ENCODE measurements around the gene MBD3L2.
"Not testable (repeated sequence)": the region's sequence is repeated elsewhere in the genome, so short reads cannot be mapped to it uniquely, and the experiment has no call there.

The MBD3L2 gene

GRCh38 chr19:7049021-7049420, at the start of gene MBD3L2:
TSS of gene MBD3L2 (plus strand) at chr19:7049321. CDS start at chr19:7049374, 53 bp downstream.
- H3K27me3 ChIP-seq (ENCODE audit: low read length); H3K9ac ChIP-seq (ENCODE audit: low read length); H3F3A ChIP-seq (ENCODE audit: insufficient read depth); H3K79me2 ChIP-seq (ENCODE audit: insufficient read depth, low read length); H2AFZ ChIP-seq (ENCODE audit: low read depth, low read length, severe bottlenecking); H3K36me3 ChIP-seq (ENCODE audit: low read length); H3K4me2 ChIP-seq (ENCODE audit: low read depth, low read length, poor library complexity, severe bottlenecking); H3K9me2 ChIP-seq (replicated peaks; ENCODE audit: insufficient read depth, low read length); H3K4me3 ChIP-seq (ENCODE audit: insufficient read depth, low read length, poor library complexity, severe bottlenecking); H3K9me3 ChIP-seq (ENCODE audit: insufficient read depth, low read length); H3K27ac ChIP-seq (ENCODE audit: low read depth, low read length); H4K20me1 ChIP-seq (ENCODE audit: low read depth, low read length): not testable (repeated sequence)

- Histone ChIP-seq H3K27ac (ENCODE audit: low read depth, low read length) (no peak overlapping the region), H3K9ac (ENCODE audit: low read length) (no peak overlapping the region), H3K27me3 (ENCODE audit: low read length) (0 out of 2 replicates have a peak, but pooled peaks cover 4% of the 10 kb centered on the region), H3K36me3 (ENCODE audit: low read length) (no peaks in the 10 kb centered on the region), H3K9me3 (ENCODE audit: insufficient read depth, low read length) (peaks cover 5% of the 10 kb centered on the region; the same call in 1 of the 2 replicates), H3K9me2 (replicated peaks; ENCODE audit: insufficient read depth, low read length) (no peaks in the 10 kb centered on the region), H4K20me1 (ENCODE audit: low read depth, low read length) (no peaks in the 10 kb centered on the region), H3K4me3 (ENCODE audit: insufficient read depth, low read length, poor library complexity, severe bottlenecking) (no peak overlapping the region), H3F3A (ENCODE audit: insufficient read depth) (no peaks in the 10 kb centered on the region), H3K4me2 (ENCODE audit: low read depth, low read length, poor library complexity, severe bottlenecking) (no peak overlapping the region), H3K79me2 (ENCODE audit: insufficient read depth, low read length) (no peaks in the 10 kb centered on the region), H2AFZ (ENCODE audit: low read depth, low read length, severe bottlenecking) (no peak overlapping the region)
- no peak for TF ChIP-seq CTCF (IDR thresholded peaks at IDR 0.05; ENCODE audit: insufficient read depth, low read length, poor library complexity, severe bottlenecking)
- no peak for TF ChIP-seq EZH2phosphoT487 (conservative IDR thresholded peaks at IDR 0.05; ENCODE audit: low read length)
Observed at GRCh38 chr19:6999933-7000332, 49.2 kb upstream of the MBD3L2 start.

GRCh38 chr19:7000333-7000732, 48.8 kb upstream of the MBD3L2 start:
- no peak overlapping the region for H2AFZ ChIP-seq (ENCODE audit: low read depth, low read length, severe bottlenecking)
- H3F3A ChIP-seq (ENCODE audit: insufficient read depth): no peaks in the 10 kb centered on the region
- no peak overlapping the region for H3K9ac ChIP-seq (ENCODE audit: low read length)
- no peaks in the 10 kb centered on the region for H3K79me2 ChIP-seq (ENCODE audit: insufficient read depth, low read length)
- no peaks in the 10 kb centered on the region for H3K36me3 ChIP-seq (ENCODE audit: low read length)
- no peaks in the 10 kb centered on the region for H3K9me2 ChIP-seq (replicated peaks; ENCODE audit: insufficient read depth, low read length)
- H3K4me3 ChIP-seq (ENCODE audit: insufficient read depth, low read length, poor library complexity, severe bottlenecking): no peak overlapping the region
- no peaks in the 10 kb centered on the region for H4K20me1 ChIP-seq (ENCODE audit: low read depth, low read length)
- TF ChIP-seq EZH2phosphoT487 (conservative IDR thresholded peaks at IDR 0.05; ENCODE audit: low read length) (no peak), CTCF (IDR thresholded peaks at IDR 0.05; ENCODE audit: insufficient read depth, low read length, poor library complexity, severe bottlenecking) (no peak)
- 0 out of 2 replicates have a peak, but pooled peaks cover 4% of the 10 kb centered on the region for H3K27me3 ChIP-seq (ENCODE audit: low read length)
- no peak overlapping the region for H3K4me2 ChIP-seq (ENCODE audit: low read depth, low read length, poor library complexity, severe bottlenecking)
- H3K27ac ChIP-seq (ENCODE audit: low read depth, low read length): no peak overlapping the region
- H3K9me3 ChIP-seq (ENCODE audit: insufficient read depth, low read length): peaks cover under 1% of the 10 kb centered on the region; the same call in 1 of the 2 replicates

- Histone ChIP-seq H3K27ac (ENCODE audit: low read depth, low read length) (no peak overlapping the region), H3K4me2 (ENCODE audit: low read depth, low read length, poor library complexity, severe bottlenecking) (no peak overlapping the region), H2AFZ (ENCODE audit: low read depth, low read length, severe bottlenecking) (no peak overlapping the region), H3F3A (ENCODE audit: insufficient read depth) (no peaks in the 10 kb centered on the region), H3K79me2 (ENCODE audit: insufficient read depth, low read length) (no peaks in the 10 kb centered on the region), H3K9ac (ENCODE audit: low read length) (no peak overlapping the region), H3K4me3 (ENCODE audit: insufficient read depth, low read length, poor library complexity, severe bottlenecking) (no peak overlapping the region), H4K20me1 (ENCODE audit: low read depth, low read length) (no peaks in the 10 kb centered on the region), H3K36me3 (ENCODE audit: low read length) (no peaks in the 10 kb centered on the region), H3K9me2 (replicated peaks; ENCODE audit: insufficient read depth, low read length) (no peaks in the 10 kb centered on the region), H3K27me3 (ENCODE audit: low read length) (0 out of 2 replicates have a peak, but pooled peaks cover 4% of the 10 kb centered on the region), H3K9me3 (ENCODE audit: insufficient read depth, low read length) (no peaks in the 10 kb centered on the region)
- no peak for TF ChIP-seq CTCF (IDR thresholded peaks at IDR 0.05; ENCODE audit: insufficient read depth, low read length, poor library complexity, severe bottlenecking)
- TF ChIP-seq EZH2phosphoT487 (conservative IDR thresholded peaks at IDR 0.05; ENCODE audit: low read length): no peak
Observed at GRCh38 chr19:7000816-7001215, 48.3 kb upstream of the MBD3L2 start.
